Measurements from ENCODE around the gene CNTN4. TPM values are rescaled to one million over a fixed set of nuclear protein-coding genes. Genes with fewer than 3 reads are reported as not detected.

CNTN4 gene
- total RNA-seq, 2 experiments from 2014 or later = not detected

GRCh38 chr3:2872884-2873283, 774.2 kb downstream of the CNTN4 start:
- Mint-ChIP-seq H3K4me3 (no peak overlapping the region), H3K36me3 (no peaks in the 10 kb centered on the region), H3K27ac (no peak overlapping the region), H3K4me1 (no peaks in the 10 kb centered on the region), H3K27me3 (no peaks in the 10 kb centered on the region), H3K9me3 (no peaks in the 10 kb centered on the region)
- no peak for DNase-seq

DNA sequence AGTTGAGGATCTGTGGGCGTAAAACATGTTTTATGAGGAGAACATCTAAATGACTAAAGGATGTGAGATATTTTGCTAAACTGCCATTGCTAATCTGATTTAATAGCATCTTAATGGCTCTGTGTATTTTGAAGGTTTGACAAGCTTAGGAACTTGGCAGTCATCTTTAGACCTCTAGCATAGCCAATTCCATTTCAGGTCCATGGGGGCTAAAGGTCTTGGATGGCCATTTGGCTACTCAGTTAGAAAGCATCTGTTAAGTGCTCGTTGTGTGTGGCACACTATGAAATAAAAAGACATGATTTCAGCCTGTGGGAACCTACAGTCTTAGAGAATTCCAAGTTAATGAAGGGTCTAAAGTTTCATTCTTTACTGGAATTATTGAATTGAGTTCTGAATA, 775.3 kb downstream of the CNTN4 start:
- Mint-ChIP-seq H3K27me3 (no peaks in the 10 kb centered on the region), H3K27ac (no peak overlapping the region), H3K36me3 (no peaks in the 10 kb centered on the region), H3K4me3 (no peak overlapping the region), H3K9me3 (no peaks in the 10 kb centered on the region), H3K4me1 (no peaks in the 10 kb centered on the region)
- no peak for DNase-seq

DNA sequence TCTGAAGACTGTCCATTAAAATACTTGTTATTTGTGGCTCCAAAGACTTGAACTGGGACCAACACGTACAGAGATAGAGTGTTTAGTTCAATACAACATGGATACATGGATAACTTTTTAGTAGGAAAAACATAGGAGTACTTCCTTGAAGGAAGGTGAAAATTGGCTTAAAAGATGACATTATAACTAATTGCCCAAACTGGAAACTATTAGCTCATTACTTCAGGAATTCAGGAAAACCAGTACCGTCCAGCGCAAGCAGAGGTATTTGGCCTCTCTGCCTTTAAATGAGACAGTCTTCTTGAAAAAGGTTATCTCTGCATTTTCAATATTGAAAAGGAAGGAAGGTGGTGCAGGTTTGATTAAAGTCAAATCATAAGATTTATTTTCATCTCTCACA, 777.0 kb downstream of the CNTN4 start:
- Mint-ChIP-seq H3K9me3 (no peaks in the 10 kb centered on the region), H3K4me3 (no peak overlapping the region), H3K4me1 (no peaks in the 10 kb centered on the region), H3K27ac (no peak overlapping the region), H3K27me3 (no peaks in the 10 kb centered on the region), H3K36me3 (no peaks in the 10 kb centered on the region)
- DNase-seq = no peak

GRCh38 chr3:2876362-2876761, 777.7 kb downstream of the CNTN4 start:
- Mint-ChIP-seq H3K9me3 (no peaks in the 10 kb centered on the region), H3K4me1 (no peaks in the 10 kb centered on the region), H3K27ac (no peak overlapping the region), H3K36me3 (no peaks in the 10 kb centered on the region), H3K27me3 (no peaks in the 10 kb centered on the region), H3K4me3 (no peak overlapping the region)
- DNase-seq = no peak

DNA sequence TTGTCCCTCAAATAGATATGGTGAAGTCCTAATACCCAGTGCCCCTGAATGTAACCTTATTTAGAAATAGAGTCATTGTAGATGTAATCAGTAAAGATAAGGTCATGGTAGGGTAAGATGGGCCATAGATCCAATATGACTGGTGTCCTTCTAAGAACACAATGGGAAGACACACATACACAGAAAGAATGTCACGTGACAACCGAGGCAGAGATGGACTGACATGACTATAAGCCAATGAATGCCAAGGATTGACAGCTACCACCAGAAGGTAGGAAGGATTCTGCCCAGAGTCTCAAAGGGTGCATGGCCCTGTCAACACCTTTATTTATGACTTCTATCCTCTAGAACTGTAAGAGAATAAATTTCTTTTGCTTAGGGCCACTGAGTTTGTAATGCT, 780.4 kb downstream of the CNTN4 start:
- DNase-seq = no peak
- H3K4me1 Mint-ChIP-seq = no peaks in the 10 kb centered on the region
- no peaks in the 10 kb centered on the region for H3K27me3 Mint-ChIP-seq
- no peak overlapping the region for H3K27ac Mint-ChIP-seq
- H3K4me3 Mint-ChIP-seq = no peak overlapping the region
- no peaks in the 10 kb centered on the region for H3K36me3 Mint-ChIP-seq
- no peaks in the 10 kb centered on the region for H3K9me3 Mint-ChIP-seq

DNA sequence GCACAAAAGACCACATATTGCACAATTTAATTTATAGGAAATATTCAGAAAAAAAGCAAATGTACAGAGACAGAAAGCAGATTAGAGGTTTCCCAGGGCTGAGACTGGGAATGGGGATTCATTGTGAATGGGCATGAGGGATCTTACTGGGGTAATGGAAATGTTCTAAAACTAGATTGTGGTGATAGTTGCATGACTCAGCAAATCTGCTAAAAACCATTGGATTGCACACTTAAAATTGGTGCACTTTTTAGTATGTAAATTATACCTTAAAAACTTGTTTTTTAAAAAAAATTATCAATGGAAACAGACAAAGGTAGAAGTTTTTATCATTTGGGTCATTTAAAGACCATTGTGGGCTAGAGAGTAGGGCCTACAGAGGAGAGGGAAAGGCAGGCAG, 780.9 kb downstream of the CNTN4 start:
- Mint-ChIP-seq H3K27ac (no peak overlapping the region), H3K9me3 (no peaks in the 10 kb centered on the region), H3K27me3 (no peaks in the 10 kb centered on the region), H3K4me3 (no peak overlapping the region), H3K36me3 (no peaks in the 10 kb centered on the region), H3K4me1 (no peaks in the 10 kb centered on the region)
- DNase-seq = no peak

DNA sequence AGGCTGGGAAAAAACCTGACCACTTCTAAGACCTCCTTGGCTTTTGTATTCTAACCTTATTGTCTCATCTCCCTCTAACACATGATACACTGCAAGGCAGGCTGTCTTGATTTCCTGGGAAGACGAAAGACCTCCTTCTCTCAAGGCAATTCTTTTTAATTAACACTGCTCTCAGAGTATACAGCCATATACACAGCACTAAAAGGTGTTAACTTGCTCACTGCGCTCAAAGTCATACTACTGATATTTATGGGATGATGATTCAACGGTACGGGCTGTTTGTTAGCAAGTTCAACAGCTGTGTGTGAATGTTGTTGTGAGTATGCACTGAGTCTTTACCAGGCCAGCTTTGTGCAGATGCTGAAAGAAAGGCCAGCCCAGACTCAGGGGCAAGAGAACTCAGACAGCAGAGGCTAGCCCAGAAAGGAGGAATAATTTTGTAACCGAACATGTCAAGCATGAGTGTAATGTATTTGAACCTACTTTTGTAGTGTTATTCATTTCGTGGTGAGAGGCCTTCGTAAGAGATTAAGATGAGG, 781.6 kb downstream of the CNTN4 start:
- no peak for DNase-seq
- H3K9me3 Mint-ChIP-seq = no peaks in the 10 kb centered on the region
- no peaks in the 10 kb centered on the region for H3K4me1 Mint-ChIP-seq
- H3K27ac Mint-ChIP-seq = no peak overlapping the region
- H3K36me3 Mint-ChIP-seq = no peaks in the 10 kb centered on the region
- H3K4me3 Mint-ChIP-seq = no peak overlapping the region
- no peaks in the 10 kb centered on the region for H3K27me3 Mint-ChIP-seq

- DNase-seq = no peak
- H3K4me3 Mint-ChIP-seq = no peak overlapping the region
- H3K27ac Mint-ChIP-seq = no peak overlapping the region
- no peaks in the 10 kb centered on the region for H3K36me3 Mint-ChIP-seq
- H3K27me3 Mint-ChIP-seq = peaks cover 5% of the 10 kb centered on the region
- H3K9me3 Mint-ChIP-seq = no peaks in the 10 kb centered on the region
- H3K4me1 Mint-ChIP-seq = no peaks in the 10 kb centered on the region
Observed at GRCh38 chr3:2883283-2883682, 784.6 kb downstream of the CNTN4 start.

DNA sequence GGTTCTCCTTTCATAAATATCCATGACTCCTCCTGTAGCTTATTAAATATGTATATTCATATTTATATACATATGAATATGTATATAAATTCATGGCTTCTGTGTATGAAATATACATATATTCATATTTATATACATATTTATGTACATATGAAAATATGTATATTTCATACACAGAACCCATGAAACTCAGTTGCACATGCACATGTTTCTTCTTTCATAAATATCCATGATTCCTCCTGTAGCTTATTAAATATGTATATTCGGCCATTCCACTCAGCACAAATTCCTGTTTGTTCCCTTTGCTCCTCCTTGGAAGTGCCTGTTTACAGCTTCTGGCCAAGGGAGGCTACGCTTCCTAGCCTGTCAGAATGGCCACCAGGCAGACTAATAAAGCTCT, 789.9 kb downstream of the CNTN4 start:
- no peak for DNase-seq
- H3K27me3 Mint-ChIP-seq = peaks cover 9% of the 10 kb centered on the region
- no peaks in the 10 kb centered on the region for H3K9me3 Mint-ChIP-seq
- H3K4me3 Mint-ChIP-seq = no peak overlapping the region
- H3K36me3 Mint-ChIP-seq = no peaks in the 10 kb centered on the region
- no peak overlapping the region for H3K27ac Mint-ChIP-seq
- no peaks in the 10 kb centered on the region for H3K4me1 Mint-ChIP-seq

- no peaks in the 10 kb centered on the region for H3K4me1 Mint-ChIP-seq
- peaks cover 9% of the 10 kb centered on the region for H3K27me3 Mint-ChIP-seq
- H3K4me3 Mint-ChIP-seq = no peak overlapping the region
- no peaks in the 10 kb centered on the region for H3K36me3 Mint-ChIP-seq
- DNase-seq = no peak
- H3K27ac Mint-ChIP-seq = no peak overlapping the region
- no peaks in the 10 kb centered on the region for H3K9me3 Mint-ChIP-seq
Observed at GRCh38 chr3:2889736-2890135, 791.1 kb downstream of the CNTN4 start.

DNA sequence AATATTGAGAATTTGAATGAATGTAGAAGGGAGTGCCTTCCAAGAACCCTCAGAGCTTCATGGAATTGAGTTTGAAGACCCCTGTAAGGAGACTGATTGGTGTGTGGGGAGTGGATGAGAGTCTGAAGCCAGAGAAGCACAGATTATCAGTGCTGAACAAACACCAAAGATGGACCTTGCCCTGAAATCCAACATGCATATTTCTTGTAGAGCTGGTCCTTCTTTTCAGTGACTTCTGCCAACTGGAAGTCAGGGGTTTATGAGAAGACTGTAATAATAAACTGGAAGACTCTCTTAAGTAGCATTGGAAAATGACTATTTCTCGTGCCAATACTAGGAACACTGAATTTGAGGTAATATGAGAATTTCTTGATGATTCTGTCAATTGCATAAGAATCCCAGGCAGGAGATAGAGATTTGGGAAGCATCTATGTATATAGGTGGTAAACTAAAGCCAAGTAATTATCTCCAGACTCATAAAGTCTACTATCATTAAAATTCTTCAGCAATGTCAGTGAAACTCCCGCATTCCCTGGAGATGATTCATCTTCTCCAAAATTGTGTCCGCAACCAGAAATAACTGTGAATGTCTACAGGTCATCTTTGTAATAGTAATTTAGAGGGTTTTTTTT, 797.8 kb downstream of the CNTN4 start:
- Mint-ChIP-seq H3K4me3 (no peak overlapping the region), H3K9me3 (no peaks in the 10 kb centered on the region), H3K4me1 (no peaks in the 10 kb centered on the region), H3K27ac (no peak overlapping the region), H3K27me3 (peaks cover 8% of the 10 kb centered on the region), H3K36me3 (no peaks in the 10 kb centered on the region)
- DNase-seq = no peak

GRCh38 chr3:2897821-2898220, 799.2 kb downstream of the CNTN4 start:
- Mint-ChIP-seq H3K27me3 (peaks cover 5% of the 10 kb centered on the region), H3K36me3 (no peaks in the 10 kb centered on the region), H3K4me1 (no peaks in the 10 kb centered on the region), H3K9me3 (no peaks in the 10 kb centered on the region), H3K27ac (no peak overlapping the region), H3K4me3 (no peak overlapping the region)
- DNase-seq = no peak

GRCh38 chr3:2898591-2899353, 800.1 kb downstream of the CNTN4 start:
- no peak overlapping the region for H3K4me3 Mint-ChIP-seq
- H3K27ac Mint-ChIP-seq = no peak overlapping the region
- H3K27me3 Mint-ChIP-seq = peaks cover 5% of the 10 kb centered on the region
- H3K9me3 Mint-ChIP-seq = no peaks in the 10 kb centered on the region
- no peaks in the 10 kb centered on the region for H3K36me3 Mint-ChIP-seq
- no peaks in the 10 kb centered on the region for H3K4me1 Mint-ChIP-seq
- DNase-seq = no peak

- peaks cover 5% of the 10 kb centered on the region for H3K27me3 Mint-ChIP-seq
- H3K4me3 Mint-ChIP-seq = no peak overlapping the region
- no peaks in the 10 kb centered on the region for H3K9me3 Mint-ChIP-seq
- H3K27ac Mint-ChIP-seq = no peak overlapping the region
- no peak for DNase-seq
- H3K36me3 Mint-ChIP-seq = no peaks in the 10 kb centered on the region
- no peaks in the 10 kb centered on the region for H3K4me1 Mint-ChIP-seq
Observed at GRCh38 chr3:2904054-2904453, 805.4 kb downstream of the CNTN4 start.

DNA sequence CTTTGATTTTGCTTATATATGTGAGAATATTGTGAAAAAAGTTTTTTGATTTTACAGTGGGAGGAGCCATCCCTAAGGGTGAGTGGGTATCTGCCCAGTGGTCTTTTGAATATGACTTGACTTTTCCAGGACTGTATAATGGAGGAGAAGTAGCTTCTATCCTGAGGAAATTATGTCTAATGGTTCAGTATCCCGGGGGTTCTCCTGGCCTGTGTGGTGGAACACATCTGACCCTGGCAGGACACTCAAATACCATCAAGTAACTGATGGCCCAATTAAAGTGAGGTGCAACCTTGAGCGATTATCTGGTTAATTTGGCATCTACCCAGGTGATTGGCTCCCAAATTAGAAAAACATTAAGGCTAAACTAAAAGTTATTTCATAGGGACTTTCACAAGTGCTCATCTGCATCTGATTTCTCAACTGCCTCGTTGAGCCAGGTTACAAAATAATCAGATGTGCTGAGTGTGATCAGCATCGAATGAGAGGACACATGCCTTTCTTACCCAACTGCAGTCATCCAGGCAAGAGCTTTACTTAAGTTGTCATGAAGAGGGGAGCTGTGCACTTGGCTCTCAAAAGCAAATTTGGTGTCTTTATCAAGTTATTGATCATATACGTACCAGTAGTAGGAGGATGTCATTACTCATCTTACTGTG, 810.2 kb downstream of the CNTN4 start:
- Mint-ChIP-seq H3K9me3 (no peaks in the 10 kb centered on the region), H3K27me3 (peaks cover 4% of the 10 kb centered on the region), H3K36me3 (no peaks in the 10 kb centered on the region), H3K4me1 (no peaks in the 10 kb centered on the region), H3K27ac (no peak overlapping the region), H3K4me3 (no peak overlapping the region)
- no peak for DNase-seq
